Measurements from ENCODE around the gene TMEM147. TPM values are rescaled to one million over a fixed set of nuclear protein-coding genes. Genes with fewer than 3 reads are reported as not detected.

The TMEM147 gene
- total and polyA plus RNA-seq, 2 of the 4 experiments (the other 2 are of a cell fraction) = 67.6 to 108 TPM

GRCh38 chr19:35561436-35561835 lies 16.0 kb downstream of the TMEM147 start:
- H2BK15ac ChIP-seq (ENCODE audit: low read depth, low read length) = no peak overlapping the region
- POLR2A ChIA-PET (ENCODE audit: unreplicated experiment) = no interaction called here
- no peaks in the 10 kb centered on the region for H4K20me1 ChIP-seq (ENCODE audit: insufficient read depth, low read length)
- dilution Hi-C loops (cut with HindIII; ENCODE audit: low sequenced_read_pairs, unreplicated experiment) = no loop called here
- intact Hi-C loops (cut with micrococcal nuclease) = no loop called here
- no peak overlapping the region for H4K5ac ChIP-seq (ENCODE audit: low read depth, low read length)
- no peak overlapping the region for H2AFZ ChIP-seq (replicated peaks; ENCODE audit: low read length, poor library complexity)
- no peak overlapping the region for H3K23ac ChIP-seq (ENCODE audit: low read depth, low read length)
- H3K27me3 ChIP-seq (ENCODE audit: control insufficient read depth, insufficient read depth, low read length) = peaks cover 43% of the 10 kb centered on the region
- CTCF ChIA-PET = no interaction called here
- H2AK5ac ChIP-seq (ENCODE audit: low read depth, low read length) = no peak overlapping the region
- 0 out of 2 replicates have a peak, but pooled peaks cover 3% of the 10 kb centered on the region for H3K9me1 ChIP-seq (ENCODE audit: insufficient read depth, low read length)
- H2BK120ac ChIP-seq (ENCODE audit: low read depth, low read length) = no peak overlapping the region
- no peak overlapping the region for H3K27ac ChIP-seq (ENCODE audit: insufficient read depth, low read length)
- no peak overlapping the region for H3K14ac ChIP-seq (replicated peaks; ENCODE audit: low read depth, low read length)
- H3K4me1 ChIP-seq (ENCODE audit: control insufficient read depth, insufficient read depth, low read length) = no peaks in the 10 kb centered on the region
- H4K8ac ChIP-seq (ENCODE audit: low read depth in 2 of 2, low read length in 2 of 2) = no peak overlapping the region
- no peak overlapping the region for H4K91ac ChIP-seq (ENCODE audit: insufficient read depth, low read depth, low read length)
- H3K4ac ChIP-seq (ENCODE audit: low read depth, low read length) = no peak overlapping the region
- no TSS peak for BruUV-seq (replicated peaks)
- no peak overlapping the region for H3K56ac ChIP-seq (ENCODE audit: extremely low read depth, insufficient read depth, low read length)
- DNase-seq (no peak), ATAC-seq (ENCODE audit: low read depth) (no peak)
- H2BK5ac ChIP-seq (ENCODE audit: low read depth, low read length, poor library complexity, severe bottlenecking) = no peak overlapping the region
- no peaks in the 10 kb centered on the region for H3K79me1 ChIP-seq (ENCODE audit: low read depth in 1 of 2, low read length in 2 of 2)
- H2AK9ac ChIP-seq (replicated peaks; ENCODE audit: low read depth, low read length, poor library complexity) = no peak overlapping the region
- no peak overlapping the region for H3K4me3 ChIP-seq (ENCODE audit: insufficient read depth, low read depth, low read length)
- no peak overlapping the region for H2BK20ac ChIP-seq (ENCODE audit: low read depth, low read length)
- in situ Hi-C loops (cut with MboI; ENCODE audit: low sequenced_read_pairs) = no loop called here
- no peak overlapping the region for H3K9ac ChIP-seq (ENCODE audit: low read depth, low read length)
- H3K9me3 ChIP-seq (ENCODE audit: control insufficient read depth, insufficient read depth, low read length) = no peaks in the 10 kb centered on the region
- 47% methylated on average over 5 of the region's 6 CpGs; no CpG with 5 or more reads in 1 of the 2 experiments for WGBS, 2 experiments (ENCODE audit: extremely low coverage in 2 of 2, insufficient read length in 1 of 2)
- H3K18ac ChIP-seq (ENCODE audit: low read depth, low read length) = no peak overlapping the region
- no peak for TF ChIP-seq SMC3 (IDR thresholded peaks at IDR 0.05; ENCODE audit: low read depth, low read length)
- TF ChIP-seq MAZ (IDR thresholded peaks at IDR 0.05; ENCODE audit: borderline replicate concordance, low read depth, low read length) = no peak
- no peak for TF ChIP-seq NFE2L2 (IDR thresholded peaks at IDR 0.05; ENCODE audit: low read depth, low read length)
- TF ChIP-seq CTCF (conservative IDR thresholded peaks at IDR 0.05; ENCODE audit: low read depth, low read length) = no peak
- TF ChIP-seq RCOR1 (IDR thresholded peaks at IDR 0.05; ENCODE audit: insufficient replicate concordance, low read length) = no peak
- TF ChIP-seq, protein P1, sequence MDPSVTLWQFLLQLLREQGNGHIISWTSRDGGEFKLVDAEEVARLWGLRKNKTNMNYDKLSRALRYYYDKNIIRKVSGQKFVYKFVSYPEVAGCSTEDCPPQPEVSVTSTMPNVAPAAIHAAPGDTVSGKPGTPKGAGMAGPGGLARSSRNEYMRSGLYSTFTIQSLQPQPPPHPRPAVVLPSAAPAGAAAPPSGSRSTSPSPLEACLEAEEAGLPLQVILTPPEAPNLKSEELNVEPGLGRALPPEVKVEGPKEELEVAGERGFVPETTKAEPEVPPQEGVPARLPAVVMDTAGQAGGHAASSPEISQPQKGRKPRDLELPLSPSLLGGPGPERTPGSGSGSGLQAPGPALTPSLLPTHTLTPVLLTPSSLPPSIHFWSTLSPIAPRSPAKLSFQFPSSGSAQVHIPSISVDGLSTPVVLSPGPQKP (IDR thresholded peaks at IDR 0.05; ENCODE audit: borderline replicate concordance, low read depth, low read length) = no peak
- no peak for TF ChIP-seq RAD21 (IDR thresholded peaks at IDR 0.05; ENCODE audit: low read length)
- no peak for TF ChIP-seq MAFK (IDR thresholded peaks at IDR 0.05; ENCODE audit: low read depth, low read length)
- TF ChIP-seq RFX5 (IDR thresholded peaks at IDR 0.05; ENCODE audit: low read depth, low read length) = no peak
- no peak for TF ChIP-seq CEBPB (IDR thresholded peaks at IDR 0.05; ENCODE audit: low read depth, low read length)
- TF ChIP-seq, protein P2, sequence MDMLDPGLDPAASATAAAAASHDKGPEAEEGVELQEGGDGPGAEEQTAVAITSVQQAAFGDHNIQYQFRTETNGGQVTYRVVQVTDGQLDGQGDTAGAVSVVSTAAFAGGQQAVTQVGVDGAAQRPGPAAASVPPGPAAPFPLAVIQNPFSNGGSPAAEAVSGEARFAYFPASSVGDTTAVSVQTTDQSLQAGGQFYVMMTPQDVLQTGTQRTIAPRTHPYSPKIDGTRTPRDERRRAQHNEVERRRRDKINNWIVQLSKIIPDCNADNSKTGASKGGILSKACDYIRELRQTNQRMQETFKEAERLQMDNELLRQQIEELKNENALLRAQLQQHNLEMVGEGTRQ (IDR thresholded peaks at IDR 0.05; ENCODE audit: low read depth, low read length) = no peak
- no peak for TF ChIP-seq POLR2A (IDR thresholded peaks at IDR 0.05; ENCODE audit: low read depth, low read length)
- no peak for TF ChIP-seq CHD1 (IDR thresholded peaks at IDR 0.05; ENCODE audit: low read depth, low read length)
- no peak for TF ChIP-seq MXI1 (IDR thresholded peaks at IDR 0.05; ENCODE audit: borderline replicate concordance, low read depth, low read length)
- TF ChIP-seq BHLHE40 (IDR thresholded peaks at IDR 0.05; ENCODE audit: low read depth, low read length) = no peak
- no peak for TF ChIP-seq FOS (IDR thresholded peaks at IDR 0.05; ENCODE audit: low read depth, low read length)
- no peaks in the 10 kb centered on the region for H3K36me3 ChIP-seq (ENCODE audit: control insufficient read depth, insufficient read depth, low read length)
- H3K4me2 ChIP-seq (ENCODE audit: low read depth, low read length) = no peak overlapping the region
